Middle frontal gyrus (tissue), 1 donor: ENCODE data around the gene TMEM114.

ENCODE experiments used
- DNase-seq: peaks from one replicate; pipeline ENCODE4 v3.0.0-alpha.2; 2015; ENCODE audit warnings: low spot score; ENCODE audit errors: extremely low spot score

TMEM114 gene

GRCh38 chr16:8551388-8552332 lies 38.7 kb downstream of the TMEM114 start:
- no peak for DNase-seq

- DNase-seq, result no peak
Measured at GRCh38 chr16:8550728-8551387, 39.5 kb downstream of the TMEM114 start.

GRCh38 chr16:8549843-8550412 lies 40.4 kb downstream of the TMEM114 start:
- no peak for DNase-seq

- no peak for DNase-seq
Measured at GRCh38 chr16:8548166-8548565, 42.1 kb downstream of the TMEM114 start.

- DNase-seq, result no peak
Measured at GRCh38 chr16:8547762-8548161, 42.5 kb downstream of the TMEM114 start.

GRCh38 chr16:8544406-8544805 lies 45.9 kb downstream of the TMEM114 start:
- DNase-seq, result no peak

- DNase-seq, result no peak
Measured at GRCh38 chr16:8543258-8543657, 47.1 kb downstream of the TMEM114 start.

- no peak for DNase-seq
Measured at GRCh38 chr16:8542393-8542792, 47.9 kb downstream of the TMEM114 start.

- no peak for DNase-seq
Measured at GRCh38 chr16:8541868-8542267, 48.4 kb downstream of the TMEM114 start.

- DNase-seq, result no peak
Measured at GRCh38 chr16:8537691-8538342, 52.5 kb downstream of the TMEM114 start.

GRCh38 chr16:8533509-8533908 lies 56.8 kb downstream of the TMEM114 start:
- DNase-seq, result no peak

GRCh38 chr16:8530752-8531384 lies 59.4 kb downstream of the TMEM114 start:
- DNase-seq, result no peak

GRCh38 chr16:8528471-8528870 lies 61.8 kb downstream of the TMEM114 start:
- DNase-seq, result no peak

GRCh38 chr16:8523932-8524331 lies 66.4 kb downstream of the TMEM114 start:
- DNase-seq, result no peak

- no peak for DNase-seq
Measured at GRCh38 chr16:8522757-8523156, 67.6 kb downstream of the TMEM114 start.

GRCh38 chr16:8519643-8520042 lies 70.7 kb downstream of the TMEM114 start:
- DNase-seq, result no peak
